GOT3 (cell line): ENCODE data around the gene AP3S2.
"Not testable (repeated sequence)": the region's sequence is repeated elsewhere in the genome, so short reads cannot be mapped to it uniquely, and the experiment has no call there.

Experiments used
- DNase-seq: peaks from one replicate; lab custom pipeline; 2025; ENCODE audit warnings: mixed read lengths; lab: John Stamatoyannopoulos, UW

Gene AP3S2

GRCh38 chr15:89864958-89865739 lies 28.6 kb downstream of the AP3S2 start:
- no peak for DNase-seq

- DNase-seq: no peak
These were observed 29.9 kb downstream of the AP3S2 start for GRCh38 chr15:89863918-89864317.

GRCh38 chr15:89860891-89861290 lies 32.9 kb downstream of the AP3S2 start:
- DNase-seq: no peak

- DNase-seq: no peak
These were observed 33.4 kb downstream of the AP3S2 start for GRCh38 chr15:89860431-89860830.

- no peak for DNase-seq
These were observed 34.9 kb downstream of the AP3S2 start for GRCh38 chr15:89858661-89859458.

- no peak for DNase-seq
These were observed 36.1 kb downstream of the AP3S2 start for GRCh38 chr15:89857673-89858072.

GRCh38 chr15:89855948-89856347 lies 37.8 kb downstream of the AP3S2 start:
- DNase-seq: no peak

- not testable (repeated sequence) for DNase-seq
These were observed 38.9 kb downstream of the AP3S2 start for GRCh38 chr15:89854863-89855262.

- no peak for DNase-seq
These were observed 41.3 kb downstream of the AP3S2 start for GRCh38 chr15:89852342-89852995.

- DNase-seq: no peak
These were observed 42.0 kb downstream of the AP3S2 start for GRCh38 chr15:89851673-89852341.

GRCh38 chr15:89848970-89849292 lies 44.9 kb downstream of the AP3S2 start:
- no peak for DNase-seq

GRCh38 chr15:89847101-89847500 lies 46.7 kb downstream of the AP3S2 start:
- no peak for DNase-seq

- DNase-seq: no peak
These were observed 48.4 kb downstream of the AP3S2 start for GRCh38 chr15:89845305-89845893.

GRCh38 chr15:89841962-89842361 lies 51.8 kb downstream of the AP3S2 start:
- DNase-seq: no peak

GRCh38 chr15:89841306-89841705 lies 52.5 kb downstream of the AP3S2 start:
- DNase-seq: no peak

- no peak for DNase-seq
These were observed 54.5 kb downstream of the AP3S2 start for GRCh38 chr15:89839167-89839810.

GRCh38 chr15:89837830-89838178 lies 56.0 kb downstream of the AP3S2 start:
- no peak for DNase-seq

GRCh38 chr15:89837134-89837829 lies 56.5 kb downstream of the AP3S2 start:
- DNase-seq: no peak

- no peak for DNase-seq
These were observed 57.3 kb downstream of the AP3S2 start for GRCh38 chr15:89836267-89837133.

- no peak for DNase-seq
These were observed 58.6 kb downstream of the AP3S2 start for GRCh38 chr15:89835176-89835564.
